Stimulated activated CD8-positive, alpha-beta memory T cell treated with anti-CD3 and anti-CD28 coated beads, Interleukin-7, amount 100 ng/mL, for 1 hour (primary cell): ENCODE measurements around the gene CXCL3.

Experiments
- DNase-seq, 2 donors: peaks; one replicate each; pipeline ENCODE4 v3.0.0-alpha.2; 2020; ENCODE audit warnings: low read depth in 2 of 2

The CXCL3 gene

GRCh38 chr4:74014332-74014731, 24.2 kb downstream of the CXCL3 start:
- DNase-seq = no peak

DNA sequence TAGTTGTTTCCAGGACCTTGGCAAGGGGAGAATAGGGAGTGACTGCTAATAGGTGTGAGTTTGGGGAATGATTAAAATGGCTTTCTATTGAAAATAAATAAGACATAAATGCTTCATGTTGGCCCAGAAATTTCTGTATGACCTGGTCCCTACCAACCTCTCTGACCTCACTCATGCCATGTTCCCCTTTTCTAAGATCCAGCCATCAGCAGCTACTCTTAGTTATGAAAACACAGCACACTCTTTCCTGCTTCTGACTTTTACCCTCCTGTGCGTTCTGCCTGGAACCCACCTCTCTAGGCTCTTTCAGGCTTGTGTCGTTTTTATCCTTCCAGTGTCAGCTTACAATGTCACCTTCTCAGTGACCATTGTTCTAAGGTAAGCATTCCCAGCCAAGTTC, 25.2 kb downstream of the CXCL3 start:
- DNase-seq = no peak

- no peak for DNase-seq
Measured at GRCh38 chr4:74012130-74012529, 26.4 kb downstream of the CXCL3 start.

- DNase-seq = no peak
Measured at GRCh38 chr4:74009307-74009706, 29.2 kb downstream of the CXCL3 start.

DNA sequence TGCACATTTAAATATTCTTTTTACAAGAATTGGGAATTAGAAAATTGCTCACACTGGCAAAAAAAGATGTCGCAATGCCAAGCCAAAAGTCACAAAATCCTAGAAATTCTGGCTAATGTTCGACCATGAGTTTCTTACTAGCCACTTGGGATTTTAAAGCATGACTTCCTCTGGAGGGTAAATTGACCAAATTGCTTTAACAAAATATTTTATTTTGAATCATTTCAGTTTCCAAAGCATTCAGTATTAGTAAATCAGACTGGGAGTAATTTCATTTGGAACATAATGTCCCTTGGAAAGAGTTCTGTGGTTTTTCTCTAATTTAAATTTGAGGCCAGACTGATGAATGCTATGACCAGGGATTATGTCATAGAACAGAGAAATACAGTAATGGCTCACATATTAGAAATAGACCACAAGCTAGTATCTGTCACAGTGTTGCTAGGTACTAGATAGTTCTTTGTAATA, 32.4 kb downstream of the CXCL3 start:
- DNase-seq = no peak

DNA sequence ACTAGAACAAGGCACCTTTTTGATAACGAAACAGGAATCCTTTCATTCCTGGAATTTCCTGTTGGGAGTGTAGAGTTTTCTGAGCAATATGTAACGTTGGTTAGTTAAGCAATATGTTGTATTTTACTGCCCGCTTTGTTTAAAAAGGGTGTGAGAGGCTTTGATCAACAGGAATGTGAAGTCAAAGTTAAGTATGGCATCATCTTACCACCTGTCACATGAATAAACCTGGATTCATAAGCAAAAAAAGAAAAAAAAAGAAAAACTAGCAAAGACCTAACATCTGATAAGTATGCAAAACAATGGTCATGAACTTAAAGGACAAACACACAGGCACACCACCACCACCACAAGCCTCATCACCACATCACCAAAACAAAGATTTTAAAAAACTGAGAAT, 33.0 kb downstream of the CXCL3 start:
- DNase-seq = no peak

- no peak for DNase-seq
Measured at GRCh38 chr4:74004668-74005067, 33.8 kb downstream of the CXCL3 start.

DNA sequence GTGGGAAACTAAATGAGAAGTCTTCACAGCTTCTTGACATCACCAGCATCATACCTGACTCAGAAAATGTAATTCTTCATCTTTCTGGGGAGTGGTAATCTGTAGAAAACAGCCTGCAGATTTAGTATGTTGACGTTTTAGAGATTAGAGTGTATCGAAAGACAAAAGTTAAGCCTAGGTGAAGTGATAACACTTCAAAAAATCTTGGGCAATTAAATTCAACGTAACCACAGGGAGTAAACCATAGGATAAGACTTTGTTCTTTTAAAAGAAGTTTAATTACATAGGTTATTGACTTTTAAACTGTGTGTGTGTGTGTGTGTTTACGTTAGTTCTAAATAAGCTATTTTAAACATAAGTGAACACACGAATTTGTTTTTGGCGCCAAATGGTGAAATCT, 38.2 kb downstream of the CXCL3 start:
- DNase-seq = no peak

DNA sequence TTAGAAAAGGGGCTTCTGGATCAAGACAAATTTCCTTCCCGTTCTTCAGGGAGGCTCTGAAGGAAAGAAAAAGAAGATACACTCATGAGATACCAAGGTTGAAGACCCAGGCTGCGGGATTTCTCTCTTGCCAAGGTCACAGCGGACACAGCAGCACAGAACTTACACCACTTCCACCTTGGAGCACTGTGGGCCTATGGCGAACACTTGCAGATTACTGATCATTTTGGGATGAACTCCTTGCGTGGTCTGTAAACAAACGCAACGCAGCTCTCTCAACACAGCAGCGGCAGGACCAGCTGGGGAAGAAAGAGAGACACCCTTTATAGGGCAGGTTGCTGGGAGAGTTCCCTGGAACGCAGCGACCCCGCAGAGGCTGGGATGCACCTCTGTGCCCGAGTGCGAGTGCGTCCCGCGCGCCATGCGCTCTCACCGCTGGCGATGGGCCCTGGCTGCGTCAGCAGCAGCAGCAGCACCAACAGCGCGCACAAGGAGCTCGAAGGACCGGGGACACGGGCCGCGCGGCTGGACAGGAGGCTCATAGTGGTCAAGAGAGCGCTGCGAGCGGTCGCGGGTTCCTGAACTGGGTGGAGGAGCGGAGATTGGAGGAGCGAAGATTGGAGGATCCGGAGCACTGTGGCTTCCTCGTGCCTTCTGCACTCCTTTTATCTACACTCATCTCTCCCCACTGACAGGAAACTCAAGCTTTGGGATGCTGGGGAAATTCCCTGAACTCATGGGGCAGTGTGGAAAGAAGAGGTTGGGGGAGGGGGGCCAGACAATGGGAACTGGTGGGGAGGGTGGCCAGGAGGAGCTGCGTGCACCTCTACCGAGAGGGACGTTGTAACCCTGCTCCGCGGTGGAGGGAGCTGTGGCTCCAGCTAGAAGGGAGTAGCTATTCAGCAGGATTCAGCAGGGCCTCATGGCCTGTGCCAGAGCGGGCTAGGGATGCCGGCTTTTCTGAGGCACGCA, 40.2 kb downstream of the CXCL3 start, which contains the start of gene CXCL5:
TSS of gene CXCL5 (minus strand) at position 638 of the 972 bp plus-strand sequence. CDS start at position 542, 96 bp downstream.
- no peak for DNase-seq

- DNase-seq = no peak
Measured at GRCh38 chr4:73992050-73992449, 46.4 kb downstream of the CXCL3 start.

- DNase-seq = no peak
Measured at GRCh38 chr4:73991742-73992000, 46.8 kb downstream of the CXCL3 start.

DNA sequence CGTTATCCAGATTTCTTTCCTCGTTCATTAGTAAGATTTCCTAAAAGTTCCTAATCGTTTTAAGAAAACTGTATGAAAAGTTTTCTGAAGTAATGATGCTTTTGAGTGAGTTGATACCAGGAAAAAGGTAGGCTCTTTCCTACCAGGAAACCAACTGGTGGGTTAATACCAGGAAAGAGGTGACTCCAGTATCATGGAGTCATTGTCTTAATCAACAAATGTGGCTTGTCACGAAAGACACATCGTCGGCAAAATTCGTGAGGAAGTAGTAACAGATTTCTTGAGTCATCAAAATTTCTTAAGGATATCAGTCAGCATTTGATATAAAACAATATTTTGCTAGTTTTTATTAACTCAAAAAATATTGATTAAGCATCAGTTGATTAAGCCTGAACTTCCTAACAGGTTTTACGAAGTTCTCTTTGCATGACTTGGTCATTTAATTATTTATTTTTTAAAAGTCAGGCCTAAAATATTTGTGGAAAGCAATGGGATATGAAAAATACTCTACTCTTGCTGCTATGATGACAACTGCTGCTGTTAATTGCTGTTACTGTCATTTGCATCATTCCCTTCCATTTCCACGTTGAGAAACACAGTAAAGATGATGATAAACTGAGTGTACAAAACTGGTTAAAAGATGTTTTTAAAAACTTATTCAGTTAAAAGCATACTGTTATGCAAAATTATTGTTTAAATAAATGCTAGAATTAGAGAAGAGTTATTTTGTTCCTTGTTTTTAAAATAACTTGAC, 47.3 kb downstream of the CXCL3 start:
- DNase-seq = no peak

DNA sequence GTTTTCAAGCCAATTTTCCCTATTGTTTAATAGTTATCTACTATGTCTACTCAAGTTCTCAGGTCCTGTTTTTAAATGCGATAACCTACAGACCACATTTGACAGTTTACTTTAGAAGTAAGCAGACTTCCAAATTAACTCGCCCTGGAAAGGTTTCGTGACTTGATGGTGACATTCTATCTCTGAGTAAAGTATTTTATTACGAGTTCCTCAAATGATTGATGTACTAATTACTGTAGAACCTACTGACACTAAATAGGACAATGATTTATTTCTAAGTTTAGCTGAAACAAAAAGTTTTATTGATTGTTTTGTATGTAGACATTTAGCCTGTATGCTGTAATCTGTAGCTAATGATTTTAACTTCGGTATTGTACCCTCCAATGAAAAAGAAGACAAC, 48.6 kb downstream of the CXCL3 start:
- DNase-seq = no peak

GRCh38 chr4:73989031-73989430, 49.5 kb downstream of the CXCL3 start:
- no peak for DNase-seq

- DNase-seq = no peak
Measured at GRCh38 chr4:73988061-73988460, 50.4 kb downstream of the CXCL3 start, which contains the start of gene PPBP. Gene PPBP (minus strand): TSS chr4:73988190. CDS start chr4:73988103, 87 bp downstream.
